IPS DF 6.9 (cell line): Measurements from ENCODE around the gene LMF1.
"Not testable (repeated sequence)": the region's sequence is repeated elsewhere in the genome, so short reads cannot be mapped to it uniquely, and the experiment has no call there.

Experiments used
- DNase-seq: peaks from one replicate; pipeline ENCODE4 v3.0.0-alpha.2; 2013; ENCODE audit warnings: low read depth, low spot score
- H3K27ac ChIP-seq: one replicate; pipeline ENCODE4 v1.5.1; 2013; ENCODE audit warnings: low read length, control low read depth
- H3K27me3 ChIP-seq: 2 replicates; pipeline ENCODE4 v1.6.1; 2013; ENCODE audit warnings: mild to moderate bottlenecking, low read length; ENCODE audit not compliant: control insufficient read depth, insufficient read depth
- H3K36me3 ChIP-seq: 2 replicates; pipeline ENCODE4 v1.6.1; 2013; ENCODE audit warnings: low read length; ENCODE audit not compliant: control insufficient read depth, insufficient read depth
- H3K4me1 ChIP-seq: 2 replicates; pipeline ENCODE4 v1.6.1; 2013; ENCODE audit warnings: low read length; ENCODE audit not compliant: control insufficient read depth, insufficient read depth
- H3K4me3 ChIP-seq: 2 replicates; pipeline ENCODE4 v1.5.1; 2013; ENCODE audit warnings: mild to moderate bottlenecking, low read length
- H3K9me3 ChIP-seq: 2 replicates; pipeline ENCODE4 v1.6.1; 2013; ENCODE audit warnings: low read length, inconsistent platforms; ENCODE audit not compliant: control insufficient read depth, insufficient read depth
- WGBS: extraction: QIAGEN DNeasy Blood & Tissue Kit; methylation state at CpG from one replicate; pipeline ENCODE4 v1.1.7; 2013; ENCODE audit warnings: mixed read lengths, missing lambda C conversion rate; ENCODE audit not compliant: insufficient read length, insufficient coverage; 5-methylcytosine and 5-hydroxymethylcytosine counted together

Gene LMF1

GRCh38 chr16:865026-865425 lies 105.8 kb downstream of the LMF1 start:
- no peaks in the 10 kb centered on the region for H3K27me3 ChIP-seq
- no CpG with 5 or more reads among the region's 5 CpGs for WGBS
- H3K4me3 ChIP-seq = no peak overlapping the region
- no peaks in the 10 kb centered on the region for H3K36me3 ChIP-seq
- H3K27ac ChIP-seq = no peak overlapping the region
- no peak for DNase-seq
- no peaks in the 10 kb centered on the region for H3K9me3 ChIP-seq
- no peaks in the 10 kb centered on the region for H3K4me1 ChIP-seq

GRCh38 chr16:861446-861845 lies 109.3 kb downstream of the LMF1 start:
- H3K9me3 ChIP-seq = peaks cover 3% of the 10 kb centered on the region; the same call in 1 of the 2 replicates
- H3K27ac ChIP-seq = no peak overlapping the region
- no peaks in the 10 kb centered on the region for H3K4me1 ChIP-seq
- WGBS = no CpG with 5 or more reads among the region's 17 CpGs
- H3K36me3 ChIP-seq = no peaks in the 10 kb centered on the region; the same call in 1 of the 2 replicates
- DNase-seq = no peak
- H3K27me3 ChIP-seq = no peaks in the 10 kb centered on the region
- no peak overlapping the region for H3K4me3 ChIP-seq

- H3K4me1 ChIP-seq = no peaks in the 10 kb centered on the region
- H3K27ac ChIP-seq = no peak overlapping the region
- no CpG with 5 or more reads among the region's 10 CpGs for WGBS
- no peaks in the 10 kb centered on the region; the same call in 1 of the 2 replicates for H3K36me3 ChIP-seq
- H3K4me3 ChIP-seq = no peak overlapping the region
- peaks cover 3% of the 10 kb centered on the region; the same call in 1 of the 2 replicates for H3K9me3 ChIP-seq
- no peaks in the 10 kb centered on the region for H3K27me3 ChIP-seq
- no peak for DNase-seq
These were observed 109.9 kb downstream of the LMF1 start for GRCh38 chr16:860891-861290.

- WGBS = no CpG with 5 or more reads among the region's 35 CpGs
- H3K27me3 ChIP-seq, H3K36me3 ChIP-seq, H3K4me1 ChIP-seq, H3K4me3 ChIP-seq, DNase-seq, H3K9me3 ChIP-seq, H3K27ac ChIP-seq: not testable (repeated sequence)
These were observed 111.8 kb downstream of the LMF1 start for GRCh38 chr16:858971-859370.

- H3K27me3 ChIP-seq, H3K4me3 ChIP-seq, H3K9me3 ChIP-seq, H3K4me1 ChIP-seq, H3K27ac ChIP-seq, H3K36me3 ChIP-seq, DNase-seq: not testable (repeated sequence)
- no CpG with 5 or more reads among the region's 36 CpGs for WGBS
These were observed 112.3 kb downstream of the LMF1 start for GRCh38 chr16:858441-858840.

GRCh38 chr16:856811-857210 lies 114.0 kb downstream of the LMF1 start:
- no CpG with 5 or more reads among the region's 24 CpGs for WGBS
- DNase-seq = no peak
- Histone ChIP-seq H3K9me3 (peaks cover 3% of the 10 kb centered on the region; the same call in 1 of the 2 replicates), H3K4me3 (no peak overlapping the region; the same call in 1 of the 2 replicates), H3K36me3 (no peaks in the 10 kb centered on the region; the same call in 1 of the 2 replicates), H3K27ac (no peak overlapping the region), H3K4me1 (no peaks in the 10 kb centered on the region), H3K27me3 (no peaks in the 10 kb centered on the region)

- H3K9me3 ChIP-seq = peaks cover 3% of the 10 kb centered on the region
- no peaks in the 10 kb centered on the region; the same call in 1 of the 2 replicates for H3K36me3 ChIP-seq
- no CpG with 5 or more reads among the region's 12 CpGs for WGBS
- no peak overlapping the region for H3K4me3 ChIP-seq
- H3K27me3 ChIP-seq = no peaks in the 10 kb centered on the region
- no peak overlapping the region for H3K27ac ChIP-seq
- H3K4me1 ChIP-seq = no peaks in the 10 kb centered on the region
- DNase-seq = no peak
These were observed 114.7 kb downstream of the LMF1 start for GRCh38 chr16:856101-856500.

- H3K4me3 ChIP-seq = no peak overlapping the region
- no CpG with 5 or more reads among the region's 13 CpGs for WGBS
- no peak for DNase-seq
These were observed 115.3 kb downstream of the LMF1 start for GRCh38 chr16:855471-855870.

GRCh38 chr16:854808-855410 lies 115.9 kb downstream of the LMF1 start:
- no peak overlapping the region for H3K27ac ChIP-seq
- peaks cover 4% of the 10 kb centered on the region for H3K9me3 ChIP-seq
- no peaks in the 10 kb centered on the region for H3K27me3 ChIP-seq
- no peaks in the 10 kb centered on the region; the same call in 1 of the 2 replicates for H3K36me3 ChIP-seq
- no peak for DNase-seq
- WGBS = no CpG with 5 or more reads among the region's 23 CpGs
- no peak overlapping the region for H3K4me3 ChIP-seq
- H3K4me1 ChIP-seq = no peaks in the 10 kb centered on the region

More at GRCh38 chr16:855471-855870, 115.3 kb downstream of the LMF1 start:
- Histone ChIP-seq H3K4me1 (no peaks in the 10 kb centered on the region), H3K9me3 (peaks cover 3% of the 10 kb centered on the region), H3K27ac (no peak overlapping the region), H3K27me3 (no peaks in the 10 kb centered on the region), H3K36me3 (no peaks in the 10 kb centered on the region; the same call in 1 of the 2 replicates)

- no CpG with 5 or more reads among the region's 31 CpGs for WGBS
- H3K36me3 ChIP-seq = no peaks in the 10 kb centered on the region; the same call in 1 of the 2 replicates
- no peaks in the 10 kb centered on the region for H3K27me3 ChIP-seq
- H3K4me3 ChIP-seq = no peak overlapping the region
- no peak overlapping the region for H3K27ac ChIP-seq
- H3K9me3 ChIP-seq = peaks cover 4% of the 10 kb centered on the region
- no peaks in the 10 kb centered on the region for H3K4me1 ChIP-seq
- no peak for DNase-seq
These were observed 116.6 kb downstream of the LMF1 start for GRCh38 chr16:853981-854807.
